Activated CD8-positive, alpha-beta memory T cell treated with anti-CD3 and anti-CD28 coated beads, Interleukin-2, amount 10 ng/mL, durations not matched to agents 7 days and 5 days (primary cell): ENCODE results near the gene COX17. TPM values are rescaled to one million over a fixed set of nuclear protein-coding genes. Genes with fewer than 3 reads are reported as not detected.

ENCODE experiments used
- ATAC-seq: fragments of 150-1000 bp; cut with Tn5 transposase; one replicate; pipeline ENCODE4 v1.10.0; 2021; ENCODE audit warnings: moderate library complexity
- CTCF ChIA-PET: fragments of 350-600 bp; sonication (Branson Sonifier 250); formaldehyde crosslinking; loops from one replicate; lab custom pipeline; 2021; ENCODE audit warnings: antibody characterized with exemption; lab: Charles Lee
- DNase-seq: peaks from one replicate; pipeline ENCODE4 v3.0.0-alpha.2; 2020
- H3K27ac Mint-ChIP-seq: one replicate; pipeline ENCODE4 v1.8.0; 2021; ENCODE audit warnings: mild to moderate bottlenecking, mixed read lengths
- H3K27me3 Mint-ChIP-seq: one replicate; pipeline ENCODE4 v1.8.0; 2021; ENCODE audit warnings: mixed read lengths
- H3K36me3 Mint-ChIP-seq: one replicate; pipeline ENCODE4 v1.8.0; 2021; ENCODE audit warnings: mild to moderate bottlenecking, mixed read lengths
- H3K4me1 Mint-ChIP-seq: one replicate; pipeline ENCODE4 v1.8.0; 2021; ENCODE audit warnings: mixed read lengths
- H3K4me3 Mint-ChIP-seq: one replicate; pipeline ENCODE4 v1.8.0; 2021; ENCODE audit warnings: mild to moderate bottlenecking, moderate library complexity, mixed read lengths
- H3K9me3 Mint-ChIP-seq: one replicate; pipeline ENCODE4 v1.8.0; 2022; ENCODE audit warnings: low read depth, mixed read lengths
- total RNA-seq, 2 experiments: library from RNA; stranded (reverse); gene quantifications; one replicate each; pipeline ENCODE4 v1.2.3, GENCODE V29; 2021

The COX17 gene
- total RNA-seq, 2 experiments from 2014 or later = 66.6 to 80.7 TPM

- DNase-seq (no peak), ATAC-seq (no peak)
- H3K36me3 Mint-ChIP-seq = peaks cover 21% of the 10 kb centered on the region
- peaks cover 7% of the 10 kb centered on the region for H3K4me1 Mint-ChIP-seq
- H3K27ac Mint-ChIP-seq = no peak overlapping the region
- no peak overlapping the region for H3K4me3 Mint-ChIP-seq
- CTCF ChIA-PET = no interaction called here
- no peaks in the 10 kb centered on the region for H3K9me3 Mint-ChIP-seq
- no peaks in the 10 kb centered on the region for H3K27me3 Mint-ChIP-seq
Measured at GRCh38 chr3:119664850-119665379, 12.3 kb downstream of the COX17 start.

GRCh38 chr3:119664370-119664769 lies 12.8 kb downstream of the COX17 start:
- no peak overlapping the region for H3K4me3 Mint-ChIP-seq
- H3K36me3 Mint-ChIP-seq = peaks cover 17% of the 10 kb centered on the region
- no peak overlapping the region for H3K27ac Mint-ChIP-seq
- CTCF ChIA-PET = no interaction called here
- no peaks in the 10 kb centered on the region for H3K9me3 Mint-ChIP-seq
- peaks cover 7% of the 10 kb centered on the region for H3K4me1 Mint-ChIP-seq
- DNase-seq = no peak
- ATAC-seq = no peak
- no peaks in the 10 kb centered on the region for H3K27me3 Mint-ChIP-seq

- no peak overlapping the region for H3K27ac Mint-ChIP-seq
- CTCF ChIA-PET = interaction anchor here (1.5 kb wide), 1 partner anchor 11 kb away, joined by 7 read pairs; no protein-coding TSS in a partner anchor
- H3K27me3 Mint-ChIP-seq = no peaks in the 10 kb centered on the region
- no peak for DNase-seq
- no peaks in the 10 kb centered on the region for H3K9me3 Mint-ChIP-seq
- H3K4me3 Mint-ChIP-seq = no peak overlapping the region
- H3K4me1 Mint-ChIP-seq = peaks cover 7% of the 10 kb centered on the region
- no peak for ATAC-seq
- peaks cover 13% of the 10 kb centered on the region for H3K36me3 Mint-ChIP-seq
Measured at GRCh38 chr3:119663885-119664284, 13.3 kb downstream of the COX17 start.

GRCh38 chr3:119662604-119663373 lies 14.4 kb downstream of the COX17 start:
- no peaks in the 10 kb centered on the region for H3K27me3 Mint-ChIP-seq
- ATAC-seq (no peak), DNase-seq (no peak)
- peaks cover 13% of the 10 kb centered on the region for H3K4me1 Mint-ChIP-seq
- CTCF ChIA-PET = interaction anchor here (0.6 to 1.5 kb wide), 3 partner anchors 10 to 697 kb away, joined by 5 to 7 read pairs (median 6); no protein-coding TSS in a partner anchor
- no peak overlapping the region for H3K27ac Mint-ChIP-seq
- H3K36me3 Mint-ChIP-seq = peaks cover 11% of the 10 kb centered on the region
- no peak overlapping the region for H3K4me3 Mint-ChIP-seq
- H3K9me3 Mint-ChIP-seq = no peaks in the 10 kb centered on the region

- peaks cover 2% of the 10 kb centered on the region for H3K36me3 Mint-ChIP-seq
- H3K4me1 Mint-ChIP-seq = peaks cover 20% of the 10 kb centered on the region
- H3K27ac Mint-ChIP-seq = no peak within 1 kb of the TSS
- no peak for ATAC-seq
- H3K9me3 Mint-ChIP-seq = no peaks in the 10 kb centered on the region
- CTCF ChIA-PET = no interaction called here
- no peaks in the 10 kb centered on the region for H3K27me3 Mint-ChIP-seq
- H3K4me3 Mint-ChIP-seq = no peak within 1 kb of the TSS
- no peak for DNase-seq
Measured at GRCh38 chr3:119660474-119661440, 16.4 kb downstream of the COX17 start, which contains the start of gene POPDC2. Gene POPDC2, minus strand, starts transcription at chr3:119660589. Its CDS starts 166 bp downstream, at chr3:119660423.

- CTCF ChIA-PET = no interaction called here
- DNase-seq = no peak
- peaks cover 6% of the 10 kb centered on the region for H3K36me3 Mint-ChIP-seq
- no peak overlapping the region for H3K4me3 Mint-ChIP-seq
- H3K27ac Mint-ChIP-seq = no peak overlapping the region
- no peaks in the 10 kb centered on the region for H3K27me3 Mint-ChIP-seq
- no peak for ATAC-seq
- peaks cover 18% of the 10 kb centered on the region for H3K4me1 Mint-ChIP-seq
- no peaks in the 10 kb centered on the region for H3K9me3 Mint-ChIP-seq
Measured at GRCh38 chr3:119659606-119660291, 17.5 kb downstream of the COX17 start.

GRCh38 chr3:119658994-119659393 lies 18.2 kb downstream of the COX17 start:
- Mint-ChIP-seq H3K27ac (no peak overlapping the region), H3K27me3 (no peaks in the 10 kb centered on the region), H3K9me3 (no peaks in the 10 kb centered on the region), H3K4me1 (peaks cover 16% of the 10 kb centered on the region), H3K4me3 (no peak overlapping the region), H3K36me3 (peaks cover 5% of the 10 kb centered on the region)
- CTCF ChIA-PET = no interaction called here
- no peak for DNase-seq
- no peak for ATAC-seq

- H3K4me3 Mint-ChIP-seq = no peak overlapping the region
- H3K27me3 Mint-ChIP-seq = no peaks in the 10 kb centered on the region
- H3K4me1 Mint-ChIP-seq = peaks cover 19% of the 10 kb centered on the region
- no peaks in the 10 kb centered on the region for H3K9me3 Mint-ChIP-seq
- ATAC-seq (peak; percentile 45), DNase-seq (no peak)
- H3K27ac Mint-ChIP-seq = peak overlapping the region; percentile 44
- H3K36me3 Mint-ChIP-seq = peaks cover 5% of the 10 kb centered on the region
- CTCF ChIA-PET = no interaction called here
Measured at GRCh38 chr3:119657887-119658702, 19.1 kb downstream of the COX17 start.

- Mint-ChIP-seq H3K36me3 (peaks cover 5% of the 10 kb centered on the region), H3K4me3 (no peak overlapping the region), H3K9me3 (no peaks in the 10 kb centered on the region), H3K27ac (no peak overlapping the region), H3K27me3 (no peaks in the 10 kb centered on the region), H3K4me1 (peaks cover 17% of the 10 kb centered on the region)
- CTCF ChIA-PET = no interaction called here
- ATAC-seq = no peak
- DNase-seq = no peak
Measured at GRCh38 chr3:119653876-119654275, 23.3 kb downstream of the COX17 start.

- H3K36me3 Mint-ChIP-seq = peaks cover 5% of the 10 kb centered on the region
- H3K27ac Mint-ChIP-seq = no peak overlapping the region
- H3K4me3 Mint-ChIP-seq = no peak overlapping the region
- ATAC-seq (no peak), DNase-seq (no peak)
- H3K9me3 Mint-ChIP-seq = no peaks in the 10 kb centered on the region
- CTCF ChIA-PET = no interaction called here
- peaks cover 7% of the 10 kb centered on the region for H3K4me1 Mint-ChIP-seq
- no peaks in the 10 kb centered on the region for H3K27me3 Mint-ChIP-seq
Measured at GRCh38 chr3:119652306-119653033, 24.7 kb downstream of the COX17 start.

- Mint-ChIP-seq H3K4me1 (peaks cover 4% of the 10 kb centered on the region), H3K36me3 (peaks cover 3% of the 10 kb centered on the region), H3K9me3 (no peaks in the 10 kb centered on the region), H3K27me3 (no peaks in the 10 kb centered on the region), H3K27ac (no peak overlapping the region), H3K4me3 (no peak overlapping the region)
- no peak for DNase-seq
- CTCF ChIA-PET = interaction anchor here (0.9 kb wide), 1 partner anchor 9 kb away, joined by 4 read pairs; no protein-coding TSS in a partner anchor
- no peak for ATAC-seq
Measured at GRCh38 chr3:119649761-119650160, 27.4 kb downstream of the COX17 start.
